Glutamatergic neuron (in vitro differentiated cells): ENCODE measurements around the gene KCND1. TPM values are rescaled to one million over a fixed set of nuclear protein-coding genes. Genes with fewer than 3 reads are reported as not detected.

ENCODE experiments used
- DNase-seq: peaks from one replicate; pipeline ENCODE4 v3.0.0; 2022
- H3K27ac Mint-ChIP-seq: one replicate; pipeline ENCODE4 v1.8.0; 2020; ENCODE audit warnings: mild to moderate bottlenecking, mixed read lengths, inconsistent platforms; ENCODE audit not compliant: unreplicated experiment
- H3K27me3 Mint-ChIP-seq: one replicate; pipeline ENCODE4 v1.8.0; 2020; ENCODE audit warnings: mild to moderate bottlenecking, moderate library complexity, mixed read lengths, inconsistent platforms; ENCODE audit not compliant: unreplicated experiment
- H3K36me3 Mint-ChIP-seq: one replicate; pipeline ENCODE4 v1.8.0; 2020; ENCODE audit warnings: mild to moderate bottlenecking, mixed read lengths, inconsistent platforms; ENCODE audit not compliant: unreplicated experiment
- H3K4me1 Mint-ChIP-seq: one replicate; pipeline ENCODE4 v1.8.0; 2020; ENCODE audit warnings: mild to moderate bottlenecking, low read depth, mixed read lengths, inconsistent platforms; ENCODE audit not compliant: unreplicated experiment
- H3K4me3 Mint-ChIP-seq: one replicate; pipeline ENCODE4 v1.8.0; 2020; ENCODE audit warnings: mild to moderate bottlenecking, mixed read lengths, inconsistent platforms; ENCODE audit not compliant: unreplicated experiment
- H3K9me3 Mint-ChIP-seq: one replicate; pipeline ENCODE4 v1.8.0; 2020; ENCODE audit warnings: mild to moderate bottlenecking, moderate library complexity, mixed read lengths, inconsistent platforms; ENCODE audit not compliant: unreplicated experiment
- total RNA-seq: library from RNA; stranded (reverse); fragmentation: NEBNext Ultra II Directional; extraction: Animal tissue kit (Norgen Biotek cat#: 25700); gene quantifications from one replicate; pipeline ENCODE4 v1.2.1, GENCODE V29; 2021; ENCODE audit not compliant: unreplicated experiment
- TF ChIP-seq, protein P1 (sequence below): fragments of 200-600 bp; sonication (generic); IDR thresholded peaks from one replicate; pipeline ENCODE4 v1.5.0; 2021; ENCODE audit not compliant: partially characterized antibody, unreplicated experiment

Gene KCND1
- total RNA-seq, 1 donor from 2014 or later: 7.2 TPM

DNA sequence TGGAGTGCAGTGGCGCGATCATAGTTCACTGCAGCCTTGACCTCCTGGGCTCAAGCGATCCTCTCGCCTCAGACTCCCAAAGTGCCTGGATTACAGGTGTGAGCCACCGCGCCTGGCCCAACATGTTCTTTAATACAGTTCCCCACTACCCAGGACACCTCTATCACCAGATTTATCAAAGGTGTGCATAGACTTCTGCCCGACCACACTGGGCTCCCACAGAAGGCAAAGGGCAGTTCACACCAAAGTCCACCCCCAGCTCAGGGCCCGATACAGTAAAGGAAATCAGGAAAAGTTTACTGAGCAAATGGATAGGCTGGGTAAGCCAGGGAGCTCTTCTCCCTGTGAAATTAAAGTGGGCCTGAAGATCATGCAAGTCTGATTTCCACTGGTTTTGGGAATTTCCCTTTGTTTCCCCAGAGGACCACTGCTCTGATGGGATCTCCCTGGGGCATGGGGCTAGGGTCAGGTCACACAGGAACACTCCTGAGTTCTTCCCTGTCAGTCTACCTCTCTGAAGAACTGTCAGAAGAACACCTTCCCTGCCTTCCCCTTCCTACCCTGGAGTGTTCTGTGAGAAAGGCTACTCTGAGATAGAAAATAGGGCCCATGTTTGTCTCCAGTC is 35.1 kb downstream of the KCND1 start:
- TF ChIP-seq, protein P1, sequence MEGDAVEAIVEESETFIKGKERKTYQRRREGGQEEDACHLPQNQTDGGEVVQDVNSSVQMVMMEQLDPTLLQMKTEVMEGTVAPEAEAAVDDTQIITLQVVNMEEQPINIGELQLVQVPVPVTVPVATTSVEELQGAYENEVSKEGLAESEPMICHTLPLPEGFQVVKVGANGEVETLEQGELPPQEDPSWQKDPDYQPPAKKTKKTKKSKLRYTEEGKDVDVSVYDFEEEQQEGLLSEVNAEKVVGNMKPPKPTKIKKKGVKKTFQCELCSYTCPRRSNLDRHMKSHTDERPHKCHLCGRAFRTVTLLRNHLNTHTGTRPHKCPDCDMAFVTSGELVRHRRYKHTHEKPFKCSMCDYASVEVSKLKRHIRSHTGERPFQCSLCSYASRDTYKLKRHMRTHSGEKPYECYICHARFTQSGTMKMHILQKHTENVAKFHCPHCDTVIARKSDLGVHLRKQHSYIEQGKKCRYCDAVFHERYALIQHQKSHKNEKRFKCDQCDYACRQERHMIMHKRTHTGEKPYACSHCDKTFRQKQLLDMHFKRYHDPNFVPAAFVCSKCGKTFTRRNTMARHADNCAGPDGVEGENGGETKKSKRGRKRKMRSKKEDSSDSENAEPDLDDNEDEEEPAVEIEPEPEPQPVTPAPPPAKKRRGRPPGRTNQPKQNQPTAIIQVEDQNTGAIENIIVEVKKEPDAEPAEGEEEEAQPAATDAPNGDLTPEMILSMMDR: no peak
- H3K4me3 Mint-ChIP-seq: no peak overlapping the region

DNA sequence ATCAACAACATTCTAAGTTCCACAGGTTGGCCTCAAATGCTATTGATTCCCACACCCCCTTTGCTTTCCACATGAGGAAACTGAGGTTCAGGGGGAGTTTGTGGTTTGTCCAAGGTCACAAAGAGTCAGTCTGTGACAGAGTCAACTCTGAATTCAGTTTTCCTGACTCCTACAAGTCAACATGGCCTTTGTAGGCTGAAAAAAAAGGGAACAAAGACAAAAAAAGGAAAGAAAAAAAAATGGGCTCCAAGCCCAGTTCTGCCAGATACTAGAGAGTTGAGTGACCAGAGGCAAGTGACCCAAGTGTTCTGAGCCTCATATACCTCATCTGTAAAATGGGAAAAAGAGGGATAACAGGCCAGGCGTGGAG is 36.4 kb downstream of the KCND1 start:
- H3K9me3 Mint-ChIP-seq: no peaks in the 10 kb centered on the region
- peaks cover 3% of the 10 kb centered on the region for H3K4me1 Mint-ChIP-seq
- no peak for DNase-seq
- H3K27me3 Mint-ChIP-seq: peaks cover 1% of the 10 kb centered on the region
- H3K27ac Mint-ChIP-seq: no peak overlapping the region
- TF ChIP-seq, protein P1: no peak
- H3K4me3 Mint-ChIP-seq: no peak overlapping the region
- no peaks in the 10 kb centered on the region for H3K36me3 Mint-ChIP-seq

More for the DNA sequence above, 35.1 kb downstream of the KCND1 start:
- Mint-ChIP-seq H3K27ac (no peak overlapping the region), H3K9me3 (no peaks in the 10 kb centered on the region), H3K36me3 (no peaks in the 10 kb centered on the region), H3K27me3 (peaks cover 1% of the 10 kb centered on the region), H3K4me1 (peaks cover 5% of the 10 kb centered on the region)
- no peak for DNase-seq

DNA sequence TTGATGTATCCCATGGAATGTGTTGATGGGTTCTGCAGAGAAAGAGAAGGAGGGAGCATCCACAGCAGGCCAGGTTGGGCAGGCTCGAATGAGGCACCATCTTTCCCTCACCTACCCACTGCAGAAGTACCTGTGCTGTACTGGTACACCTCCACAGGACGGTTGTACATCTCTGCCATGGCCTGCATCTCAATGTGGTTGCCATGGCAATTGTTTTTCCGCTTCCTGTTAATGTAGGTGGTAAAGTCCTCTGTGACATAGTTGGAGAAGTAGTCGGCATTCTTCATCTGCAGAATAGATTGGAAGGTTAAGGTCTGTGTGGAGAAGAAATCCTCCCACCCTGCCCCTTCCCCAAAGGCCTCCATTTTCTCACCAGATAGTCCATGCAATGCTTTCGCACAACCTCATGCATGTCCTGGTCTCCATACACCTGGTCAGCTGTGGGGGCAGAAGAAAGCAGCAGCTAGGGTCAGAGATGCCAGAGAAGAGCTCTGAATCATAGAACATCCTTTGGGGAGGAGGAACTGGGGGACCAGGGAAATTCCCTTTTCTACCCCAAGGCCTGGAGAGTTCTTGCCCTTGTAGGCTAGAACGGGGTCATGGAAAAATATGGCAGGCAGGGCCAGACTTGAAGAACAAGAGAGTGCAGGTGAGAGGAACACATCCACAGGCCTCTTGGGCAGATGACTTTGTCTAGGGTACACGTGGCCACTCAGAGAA is 36.9 kb downstream of the KCND1 start:
- peaks cover 2% of the 10 kb centered on the region for H3K4me1 Mint-ChIP-seq
- no peak overlapping the region for H3K4me3 Mint-ChIP-seq
- no peaks in the 10 kb centered on the region for H3K9me3 Mint-ChIP-seq
- no peaks in the 10 kb centered on the region for H3K36me3 Mint-ChIP-seq
- no peak for DNase-seq
- H3K27ac Mint-ChIP-seq: no peak overlapping the region
- H3K27me3 Mint-ChIP-seq: peaks cover 3% of the 10 kb centered on the region
- TF ChIP-seq, protein P1: no peak

DNA sequence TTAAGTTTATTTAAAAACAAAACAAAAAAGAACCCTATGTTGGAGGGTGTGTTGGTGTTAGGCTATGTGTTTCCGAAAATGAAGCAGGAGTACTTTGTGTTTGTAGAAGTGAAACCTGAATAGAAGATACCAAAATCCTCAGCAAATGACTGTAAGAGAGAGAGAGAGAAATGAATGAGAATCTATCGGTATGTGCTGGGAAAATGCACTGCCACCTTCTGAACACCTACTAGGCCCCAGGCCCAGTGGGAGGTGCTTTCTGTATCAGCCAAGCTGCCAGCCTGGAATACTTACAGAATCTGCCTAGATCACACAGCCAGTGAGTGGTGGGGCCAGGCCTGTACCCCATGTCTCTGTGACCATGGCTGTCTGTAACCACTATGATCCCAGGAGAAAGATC is 37.9 kb downstream of the KCND1 start:
- peaks cover 2% of the 10 kb centered on the region for H3K4me1 Mint-ChIP-seq
- no peaks in the 10 kb centered on the region for H3K36me3 Mint-ChIP-seq
- H3K9me3 Mint-ChIP-seq: no peaks in the 10 kb centered on the region

More for the DNA sequence above, 37.9 kb downstream of the KCND1 start:
- no peak overlapping the region for H3K4me3 Mint-ChIP-seq
- H3K27me3 Mint-ChIP-seq: peaks cover 3% of the 10 kb centered on the region
- TF ChIP-seq, protein P1: no peak
- H3K27ac Mint-ChIP-seq: no peak overlapping the region
- no peak for DNase-seq
